Body of pancreas (tissue), 4 donors: ENCODE data around the gene CYB561. TPM values are rescaled to one million over a fixed set of nuclear protein-coding genes. Genes with fewer than 3 reads are reported as not detected.
A peak's percentile ranks its signal among the peaks of the same experiment; 100 is the strongest.

ENCODE experiments used
- ATAC-seq: fragments of 150-250 bp; one replicate; pipeline ENCODE4 v1.9.1; 2016
- DNase-seq, 4 donors: peaks; one replicate each; pipeline ENCODE4 v3.0.0-alpha.2; 2019
- H3K27ac ChIP-seq, 4 donors: fragments of 200-600 bp; sonication (generic); 1 replicate in 3 of 4; 2 replicates in 1 of 4; pipeline versions ENCODE4 v1.5.1 to v1.6.1; 2016 to 2019; ENCODE audit warnings: mild to moderate bottlenecking in 1 of 4, mixed read lengths in 1 of 4, moderate library complexity in 1 of 4
- H3K27me3 ChIP-seq, 2 donors: fragments of 200-600 bp; sonication (generic); one replicate each; pipeline ENCODE4 v1.6.0; 2016; ENCODE audit warnings: mild to moderate bottlenecking in 1 of 2
- H3K36me3 ChIP-seq, 2 donors: fragments of 200-600 bp; sonication (generic); replicated peaks in 1 of 2; 2 replicates each; pipeline ENCODE4 v1.5.1; 2016; ENCODE audit warnings: low read depth in 2 of 2; ENCODE audit not compliant: insufficient read depth in 1 of 2
- H3K4me1 ChIP-seq: fragments of 200-600 bp; sonication (generic); one replicate; pipeline ENCODE4 v1.6.0; 2016
- H3K4me3 ChIP-seq, 2 donors: fragments of 200-600 bp; sonication (generic); 1 replicate in 1 of 2; 2 replicates in 1 of 2; pipeline ENCODE4 v1.5.1; 2016 to 2019
- H3K9me3 ChIP-seq, 3 donors: fragments of 200-600 bp; sonication (generic); 1 replicate in 2 of 3; 2 replicates in 1 of 3; pipeline ENCODE4 v1.5.1; 2016
- POLR2A ChIP-seq, 3 donors: fragments of 450-650 bp; IDR thresholded peaks; one replicate each; pipeline ENCODE4 v1.6.1; 2016; ENCODE audit warnings: antibody characterized with exemption in 3 of 3, mild to moderate bottlenecking in 2 of 3
- WGBS, 2 donors: methylation state at CpG; one replicate each; pipeline ENCODE4 v1.1.5; 2017; 5-methylcytosine and 5-hydroxymethylcytosine counted together
- intact Hi-C: fragments of 100-400 bp; cut with DNase I; formaldehyde crosslinking; loops from one replicate; pipeline ENCODE4 v1.15.1; 2023
- total RNA-seq, 2 donors: library from RNA; depleted of rRNA; stranded (reverse); fragments of >200 nt; gene quantifications; one replicate each; pipeline ENCODE4 v1.1.0, GENCODE V29; 2016
- TF ChIP-seq, protein P1 (sequence below), 7 experiments: fragments of 450-650 bp in 4 of 7; fragments of 200-600 bp in 3 of 7; sonication (generic) in 3 of 7; IDR thresholded peaks; one replicate each; pipeline ENCODE4 v1.5.1; 2016 to 2019; ENCODE audit warnings: antibody characterized with exemption in 7 of 7

The CYB561 gene
- total RNA-seq, 2 donors from 2014 or later, result 61.5 to 137 TPM

DNA sequence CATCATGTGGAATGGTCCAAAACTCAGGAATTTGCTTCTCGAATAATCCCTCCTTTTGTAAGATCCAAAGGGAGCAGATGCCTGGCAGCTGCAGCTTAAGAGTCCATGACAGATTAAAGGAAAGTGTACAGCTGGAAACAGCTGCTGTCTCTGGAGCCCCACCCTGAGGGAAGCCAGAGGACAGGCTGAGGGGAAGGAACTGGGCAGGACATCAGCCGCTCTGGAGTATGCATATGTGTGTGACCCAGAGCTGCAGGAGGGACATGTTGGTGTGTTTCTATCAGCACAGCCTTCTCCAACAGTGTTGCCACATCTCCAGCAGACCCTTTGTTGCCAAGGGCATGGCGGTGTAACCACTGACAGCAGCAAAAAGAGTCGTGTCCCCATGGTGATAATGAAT, 46.2 kb downstream of the CYB561 start:
- intact Hi-C loops, result loop anchor here (10.0 kb wide), 1 partner anchor 695 kb away; no protein-coding TSS in a partner anchor
- peak in 3 of 4 donors; percentile 28 to 48 (median 28) for DNase-seq
- WGBS, 2 donors, result 72 to 74% methylated on average over 4 of the region's 4 CpGs
- Histone ChIP-seq H3K4me1 (no peaks in the 10 kb centered on the region), H3K27me3 (no peaks in the 10 kb centered on the region), H3K4me3 (no peak overlapping the region), H3K27ac (peak overlapping the region in 1 of 4 donors; percentile 40), H3K36me3 (no peaks in the 10 kb centered on the region), H3K9me3 (no peaks in the 10 kb centered on the region)
- TF ChIP-seq, protein P1, sequence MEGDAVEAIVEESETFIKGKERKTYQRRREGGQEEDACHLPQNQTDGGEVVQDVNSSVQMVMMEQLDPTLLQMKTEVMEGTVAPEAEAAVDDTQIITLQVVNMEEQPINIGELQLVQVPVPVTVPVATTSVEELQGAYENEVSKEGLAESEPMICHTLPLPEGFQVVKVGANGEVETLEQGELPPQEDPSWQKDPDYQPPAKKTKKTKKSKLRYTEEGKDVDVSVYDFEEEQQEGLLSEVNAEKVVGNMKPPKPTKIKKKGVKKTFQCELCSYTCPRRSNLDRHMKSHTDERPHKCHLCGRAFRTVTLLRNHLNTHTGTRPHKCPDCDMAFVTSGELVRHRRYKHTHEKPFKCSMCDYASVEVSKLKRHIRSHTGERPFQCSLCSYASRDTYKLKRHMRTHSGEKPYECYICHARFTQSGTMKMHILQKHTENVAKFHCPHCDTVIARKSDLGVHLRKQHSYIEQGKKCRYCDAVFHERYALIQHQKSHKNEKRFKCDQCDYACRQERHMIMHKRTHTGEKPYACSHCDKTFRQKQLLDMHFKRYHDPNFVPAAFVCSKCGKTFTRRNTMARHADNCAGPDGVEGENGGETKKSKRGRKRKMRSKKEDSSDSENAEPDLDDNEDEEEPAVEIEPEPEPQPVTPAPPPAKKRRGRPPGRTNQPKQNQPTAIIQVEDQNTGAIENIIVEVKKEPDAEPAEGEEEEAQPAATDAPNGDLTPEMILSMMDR (IDR thresholded peaks at IDR 0.05), result no peak
- no peak for TF ChIP-seq POLR2A (IDR thresholded peaks at IDR 0.05)
- peak; percentile 65 for ATAC-seq

DNA sequence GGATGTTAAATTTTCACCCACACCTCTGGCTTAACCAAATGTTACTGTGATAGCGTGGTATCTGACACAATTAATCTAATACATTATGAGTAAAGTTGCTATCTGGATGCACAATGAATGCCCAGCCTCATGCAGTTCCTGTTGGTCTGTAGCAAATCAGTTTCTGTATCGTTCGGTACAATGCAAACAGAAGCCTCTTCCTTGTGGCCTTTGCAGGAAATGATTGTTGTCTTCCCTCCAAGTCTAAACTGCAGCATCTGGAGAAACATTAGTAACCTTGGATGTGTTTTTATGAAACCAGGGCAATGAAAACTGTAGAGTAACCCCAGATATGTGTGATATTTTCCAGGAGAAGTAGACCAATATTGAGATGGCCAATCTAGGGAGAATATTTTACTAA, 46.8 kb downstream of the CYB561 start:
- H3K4me1 ChIP-seq, result no peaks in the 10 kb centered on the region
- intact Hi-C loops, result no loop called here
- DNase-seq, result no peak
- H3K9me3 ChIP-seq, result no peaks in the 10 kb centered on the region
- peak overlapping the region in 1 of 4 donors; percentile 40 for H3K27ac ChIP-seq
- no peak overlapping the region for H3K4me3 ChIP-seq
- 30 to 61% methylated on average over 3 of the region's 3 CpGs for WGBS, 2 donors
- H3K27me3 ChIP-seq, result no peaks in the 10 kb centered on the region
- TF ChIP-seq POLR2A (IDR thresholded peaks at IDR 0.05), result no peak
- TF ChIP-seq, protein P1 (IDR thresholded peaks at IDR 0.05), result no peak
- H3K36me3 ChIP-seq, result no peaks in the 10 kb centered on the region
- ATAC-seq, result no peak

DNA sequence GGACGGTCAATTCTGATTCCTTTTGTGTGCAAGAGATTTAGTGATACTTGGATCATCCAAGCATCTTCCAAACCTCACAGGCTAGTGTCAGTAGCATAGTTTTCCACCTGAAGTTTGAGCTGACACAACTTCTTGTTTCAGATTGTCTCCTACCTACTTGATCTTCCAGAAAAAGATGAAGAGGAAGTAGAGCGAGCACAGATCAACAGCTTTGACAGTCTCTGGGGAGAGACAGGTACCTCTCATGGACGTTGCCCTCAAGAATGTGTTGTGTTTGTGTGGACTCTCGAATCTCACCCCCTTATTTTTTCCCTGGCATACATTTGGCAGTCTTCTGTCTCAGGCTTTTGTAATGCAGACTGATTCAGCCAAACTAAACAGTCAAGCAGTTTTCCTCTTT, 47.4 kb downstream of the CYB561 start:
- no peak for ATAC-seq
- Histone ChIP-seq H3K4me1 (no peaks in the 10 kb centered on the region), H3K27me3 (no peaks in the 10 kb centered on the region), H3K36me3 (no peaks in the 10 kb centered on the region), H3K4me3 (no peak overlapping the region), H3K9me3 (no peaks in the 10 kb centered on the region), H3K27ac (peak overlapping the region in 1 of 4 donors; percentile 40)
- DNase-seq, result no peak
- TF ChIP-seq, protein P1 (IDR thresholded peaks at IDR 0.05), result no peak
- no peak for TF ChIP-seq POLR2A (IDR thresholded peaks at IDR 0.05)
- 61 to 67% methylated on average over 4 of the region's 4 CpGs for WGBS, 2 donors
- intact Hi-C loops, result no loop called here

DNA sequence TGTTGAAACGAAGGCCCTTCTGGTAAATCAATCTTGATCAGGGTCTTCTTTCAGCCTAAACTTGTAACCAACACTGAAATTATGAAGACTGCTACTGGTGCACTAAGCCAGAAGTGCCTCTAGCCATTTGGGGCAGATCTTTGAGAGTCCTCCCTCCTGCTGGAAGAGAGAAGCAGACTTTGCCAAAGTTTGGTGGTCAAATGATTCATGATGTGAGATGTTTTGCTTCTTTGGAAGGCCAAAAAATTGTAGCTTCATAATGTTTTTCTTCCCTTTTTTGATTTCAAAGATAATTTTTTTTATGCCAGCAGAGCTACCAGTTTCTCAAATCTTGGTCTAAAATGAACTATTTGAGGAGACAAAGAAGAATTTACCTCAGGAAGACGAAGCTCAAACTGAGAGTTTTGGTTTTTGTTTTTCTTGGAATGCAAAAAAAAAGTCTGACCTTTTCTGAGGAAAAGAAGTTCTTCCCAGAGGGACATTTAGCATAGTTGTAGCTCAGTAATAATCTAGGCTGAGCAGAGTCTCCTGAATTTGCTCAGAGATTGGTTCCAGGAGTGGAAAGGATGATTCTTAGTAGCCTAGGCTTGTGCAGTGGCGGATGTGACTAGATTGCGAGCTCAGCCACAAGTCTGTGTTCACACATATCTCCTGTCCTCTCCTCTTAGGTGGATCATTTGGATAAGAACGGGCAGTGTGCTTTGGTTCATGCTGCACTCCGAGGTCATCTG, 50.9 kb downstream of the CYB561 start:
- Histone ChIP-seq H3K36me3 (no peaks in the 10 kb centered on the region), H3K27me3 (no peaks in the 10 kb centered on the region), H3K4me1 (no peaks in the 10 kb centered on the region), H3K27ac (no peak overlapping the region), H3K9me3 (no peaks in the 10 kb centered on the region), H3K4me3 (no peak overlapping the region)
- no peak for DNase-seq
- 76 to 83% methylated on average over 6 of the region's 6 CpGs for WGBS, 2 donors
- TF ChIP-seq POLR2A (IDR thresholded peaks at IDR 0.05), result no peak
- TF ChIP-seq, protein P1 (IDR thresholded peaks at IDR 0.05), result no peak
- no peak for ATAC-seq
- intact Hi-C loops, result no loop called here

DNA sequence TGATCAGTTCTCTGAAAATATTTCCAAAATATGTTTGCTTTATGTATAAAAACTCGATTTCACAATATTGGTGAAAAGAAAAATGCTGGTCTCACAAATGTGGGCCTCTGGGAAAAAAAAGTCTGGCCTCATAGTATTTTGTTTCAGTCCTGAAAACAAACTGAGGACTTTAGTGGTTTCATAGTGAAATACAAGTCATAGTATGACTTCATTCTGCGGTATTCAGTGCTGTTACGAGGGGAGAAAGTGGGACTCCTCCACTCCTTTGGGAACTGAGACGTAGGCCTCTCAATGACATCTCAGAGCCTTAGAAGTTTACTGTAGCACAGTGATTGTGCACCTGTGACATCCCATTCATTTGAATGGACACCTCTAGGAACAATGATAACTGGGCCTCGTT, 56.0 kb downstream of the CYB561 start:
- Histone ChIP-seq H3K27ac (no peak overlapping the region), H3K36me3 (no peaks in the 10 kb centered on the region), H3K4me1 (no peaks in the 10 kb centered on the region), H3K9me3 (no peaks in the 10 kb centered on the region), H3K27me3 (no peaks in the 10 kb centered on the region), H3K4me3 (no peak overlapping the region)
- DNase-seq, result no peak
- intact Hi-C loops, result no loop called here
- WGBS, 2 donors, result 84 to 90% methylated on average over 5 of the region's 5 CpGs
- no peak for TF ChIP-seq POLR2A (IDR thresholded peaks at IDR 0.05)
- TF ChIP-seq, protein P1 (IDR thresholded peaks at IDR 0.05), result no peak
- no peak for ATAC-seq
